ENCODE data around the gene HS3ST4. TPM values are rescaled to one million over a fixed set of nuclear protein-coding genes. Genes with fewer than 3 reads are reported as not detected.

Gene HS3ST4
- total RNA-seq, 6 donors from 2014 or later: 0.13 to 0.44 (median 0.17) TPM; not detected in 3

DNA sequence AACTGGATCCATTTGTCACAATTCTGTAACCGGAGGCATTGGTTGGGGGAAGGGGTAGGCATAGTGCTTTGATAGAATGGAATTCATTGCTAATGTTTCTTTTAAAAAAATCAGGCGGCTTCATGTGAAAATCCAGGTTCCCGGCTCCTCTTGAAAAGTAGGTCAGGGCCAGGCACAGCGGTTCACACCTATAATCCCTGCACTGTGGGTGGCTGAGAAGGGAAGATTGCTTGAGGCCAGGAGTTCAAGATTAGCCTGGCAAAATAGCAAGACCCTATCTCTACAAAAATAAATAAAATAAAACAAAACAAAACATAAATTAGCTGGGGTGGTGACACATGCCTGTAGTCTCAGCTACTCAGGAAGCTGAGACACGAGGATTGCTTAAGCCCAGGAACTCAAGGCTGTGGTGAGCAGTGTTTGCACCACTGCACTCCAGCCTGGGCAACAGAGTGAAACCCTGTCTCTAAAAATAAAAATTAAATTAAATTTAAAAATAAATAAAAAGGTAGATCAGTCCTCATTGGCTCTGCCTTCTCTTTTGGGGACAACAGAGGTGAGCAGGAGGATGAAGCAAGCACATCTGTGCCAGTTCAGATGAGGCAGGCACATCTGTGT, 466.5 kb downstream of the HS3ST4 start:
- Histone ChIP-seq H3K27ac (no peak overlapping the region), H3K27me3 (no peaks in the 10 kb centered on the region), H3K4me3 (no peak overlapping the region), H3K9me3 (no peaks in the 10 kb centered on the region), H3K4me1 (no peaks in the 10 kb centered on the region), H3K36me3 (no peaks in the 10 kb centered on the region)
- ATAC-seq (ENCODE audit: low FRiP score in 2 of 2) (no peak), DNase-seq (no peak)
- TF ChIP-seq, protein P1, sequence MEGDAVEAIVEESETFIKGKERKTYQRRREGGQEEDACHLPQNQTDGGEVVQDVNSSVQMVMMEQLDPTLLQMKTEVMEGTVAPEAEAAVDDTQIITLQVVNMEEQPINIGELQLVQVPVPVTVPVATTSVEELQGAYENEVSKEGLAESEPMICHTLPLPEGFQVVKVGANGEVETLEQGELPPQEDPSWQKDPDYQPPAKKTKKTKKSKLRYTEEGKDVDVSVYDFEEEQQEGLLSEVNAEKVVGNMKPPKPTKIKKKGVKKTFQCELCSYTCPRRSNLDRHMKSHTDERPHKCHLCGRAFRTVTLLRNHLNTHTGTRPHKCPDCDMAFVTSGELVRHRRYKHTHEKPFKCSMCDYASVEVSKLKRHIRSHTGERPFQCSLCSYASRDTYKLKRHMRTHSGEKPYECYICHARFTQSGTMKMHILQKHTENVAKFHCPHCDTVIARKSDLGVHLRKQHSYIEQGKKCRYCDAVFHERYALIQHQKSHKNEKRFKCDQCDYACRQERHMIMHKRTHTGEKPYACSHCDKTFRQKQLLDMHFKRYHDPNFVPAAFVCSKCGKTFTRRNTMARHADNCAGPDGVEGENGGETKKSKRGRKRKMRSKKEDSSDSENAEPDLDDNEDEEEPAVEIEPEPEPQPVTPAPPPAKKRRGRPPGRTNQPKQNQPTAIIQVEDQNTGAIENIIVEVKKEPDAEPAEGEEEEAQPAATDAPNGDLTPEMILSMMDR (IDR thresholded peaks at IDR 0.05): no peak
- no peak for TF ChIP-seq POLR2A (IDR thresholded peaks at IDR 0.05)
- TF ChIP-seq EP300 (IDR thresholded peaks at IDR 0.05): no peak
- no peak for TF ChIP-seq POLR2AphosphoS5 (IDR thresholded peaks at IDR 0.05)
- 51 to 59% methylated on average over 5 of the region's 5 CpGs for WGBS, 2 donors

DNA sequence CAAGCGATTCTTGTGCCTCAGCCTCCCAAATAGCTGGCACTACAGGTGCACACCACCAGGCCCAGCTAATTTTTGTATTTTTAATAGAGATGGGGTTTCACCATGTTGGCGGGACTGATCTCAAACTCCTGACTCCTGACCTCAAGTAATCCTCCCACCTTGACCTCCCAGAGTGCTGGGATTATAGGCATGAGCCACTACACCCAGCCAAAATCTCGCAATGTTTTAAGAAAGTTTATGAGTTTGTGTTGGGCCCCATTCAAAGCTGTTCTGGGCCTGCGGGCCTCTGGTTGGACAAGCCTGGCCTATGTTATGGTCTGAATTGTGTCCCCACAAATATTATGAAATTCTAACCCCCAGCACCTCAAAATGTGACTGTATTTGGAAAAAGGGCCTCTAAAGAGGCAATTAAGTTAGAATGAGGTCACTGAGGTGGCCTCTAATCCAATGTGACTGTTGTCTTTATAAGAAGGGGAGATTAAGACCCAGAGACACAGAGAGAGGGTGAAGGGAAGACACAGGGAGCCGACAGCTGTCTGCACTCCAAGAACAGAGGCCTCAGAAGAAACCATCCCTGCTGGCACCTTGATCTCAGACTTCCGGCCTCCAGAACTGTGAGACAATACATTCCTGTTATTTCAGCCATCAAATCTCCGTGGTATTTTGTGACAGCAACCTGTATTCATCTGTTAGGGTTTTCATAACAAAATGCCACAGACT, 469.9 kb downstream of the HS3ST4 start:
- WGBS, 2 donors: 79 to 87% methylated on average over 6 to 7 of the region's 7 CpGs
- H3K36me3 ChIP-seq: no peaks in the 10 kb centered on the region
- no peak overlapping the region for H3K27ac ChIP-seq
- H3K9me3 ChIP-seq: no peaks in the 10 kb centered on the region
- H3K27me3 ChIP-seq: no peaks in the 10 kb centered on the region
- H3K4me3 ChIP-seq: no peak overlapping the region
- ATAC-seq (ENCODE audit: low FRiP score in 2 of 2) (no peak), DNase-seq (no peak)
- no peaks in the 10 kb centered on the region for H3K4me1 ChIP-seq
- TF ChIP-seq, protein P1 (IDR thresholded peaks at IDR 0.05): no peak
- TF ChIP-seq EP300 (IDR thresholded peaks at IDR 0.05) (no peak), POLR2A (IDR thresholded peaks at IDR 0.05) (no peak), POLR2AphosphoS5 (IDR thresholded peaks at IDR 0.05) (no peak)

DNA sequence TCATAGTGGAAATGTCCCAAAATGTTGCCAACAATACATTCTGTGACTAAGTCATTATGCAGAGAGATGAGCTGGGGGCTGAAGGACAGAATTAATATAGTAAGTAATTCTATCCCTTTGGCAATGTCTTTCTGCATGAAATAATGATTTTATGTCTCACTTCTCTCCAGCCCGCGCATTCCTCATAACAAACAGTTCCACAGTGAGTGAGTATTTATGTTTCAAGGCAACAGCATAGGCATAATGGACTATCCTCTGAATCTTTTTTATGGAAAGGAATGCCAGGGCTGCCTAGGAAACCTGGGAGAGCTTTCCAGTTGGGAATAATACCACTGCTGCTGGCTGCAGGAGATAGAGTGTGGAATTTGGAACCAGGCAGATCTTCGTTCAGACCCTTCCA, 477.7 kb downstream of the HS3ST4 start:
- 89 to 92% methylated on average over 3 of the region's 3 CpGs for WGBS, 2 donors
- DNase-seq (no peak), ATAC-seq (ENCODE audit: low FRiP score in 2 of 2) (no peak)
- Histone ChIP-seq H3K9me3 (no peaks in the 10 kb centered on the region), H3K4me3 (no peak overlapping the region), H3K27ac (no peak overlapping the region), H3K4me1 (no peaks in the 10 kb centered on the region), H3K36me3 (no peaks in the 10 kb centered on the region), H3K27me3 (no peaks in the 10 kb centered on the region)
- no peak for TF ChIP-seq POLR2A (IDR thresholded peaks at IDR 0.05)
- TF ChIP-seq EP300 (IDR thresholded peaks at IDR 0.05): no peak
- TF ChIP-seq POLR2AphosphoS5 (IDR thresholded peaks at IDR 0.05): no peak
- TF ChIP-seq, protein P1 (IDR thresholded peaks at IDR 0.05): no peak

GRCh38 chr16:26175944-26176343, 484.2 kb downstream of the HS3ST4 start:
- TF ChIP-seq POLR2AphosphoS5 (IDR thresholded peaks at IDR 0.05): no peak
- TF ChIP-seq EP300 (IDR thresholded peaks at IDR 0.05): no peak
- TF ChIP-seq, protein P1 (IDR thresholded peaks at IDR 0.05): no peak
- no peak for TF ChIP-seq POLR2A (IDR thresholded peaks at IDR 0.05)
- ATAC-seq (ENCODE audit: low FRiP score in 2 of 2): no peak
- WGBS, 2 donors: 10 to 26% methylated on average over 4 of the region's 4 CpGs
- Histone ChIP-seq H3K36me3 (no peaks in the 10 kb centered on the region), H3K4me1 (no peaks in the 10 kb centered on the region), H3K27me3 (no peaks in the 10 kb centered on the region), H3K27ac (no peak overlapping the region), H3K9me3 (no peaks in the 10 kb centered on the region), H3K4me3 (no peak overlapping the region)
- DNase-seq: no peak
